GM21619 (cell line): Measurements from ENCODE around the gene SLC22A2.
"Not testable (repeated sequence)": the region's sequence is repeated elsewhere in the genome, so short reads cannot be mapped to it uniquely, and the experiment has no call there.

Experiments
- ATAC-seq: cut with Tn5 transposase; IDR thresholded peaks from one replicate; pipeline ENCODE4 v1.9.1; 2021; ENCODE audit not compliant: unreplicated experiment

SLC22A2 gene

DNA sequence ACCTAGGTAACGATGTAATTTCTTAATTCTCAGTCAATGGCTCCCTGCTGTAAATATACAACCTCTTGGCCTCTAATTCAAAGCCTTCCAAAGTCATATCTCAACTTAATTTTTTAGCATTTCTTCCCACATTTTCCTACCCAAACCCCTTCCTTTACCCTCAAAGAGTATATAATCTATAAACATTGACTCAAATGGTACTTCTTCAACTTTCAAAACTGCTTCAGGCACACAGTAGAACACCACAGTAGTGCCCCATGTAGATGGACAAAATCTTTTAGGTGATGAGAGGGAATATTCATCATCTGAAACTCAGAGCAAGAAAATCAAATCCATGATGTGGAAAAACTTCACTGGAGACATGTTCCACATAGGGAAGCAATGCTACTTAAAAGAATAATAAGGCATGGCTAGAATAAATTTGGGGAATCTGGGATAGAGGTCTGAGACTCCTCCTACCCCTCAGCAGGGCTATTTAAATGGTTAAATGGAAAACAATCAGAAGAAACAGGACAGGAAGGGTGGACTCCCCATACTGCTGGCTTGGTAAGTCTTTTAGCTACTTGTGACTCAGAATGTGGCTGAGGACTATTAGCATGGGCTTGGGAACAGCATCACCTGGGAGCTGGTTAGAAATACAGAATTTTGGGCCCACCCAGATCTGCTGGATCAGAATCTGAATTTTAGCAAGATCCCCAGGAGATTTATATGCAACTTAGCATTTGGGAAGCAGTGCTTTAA, 6.4 kb downstream of the SLC22A2 start:
- no peak for ATAC-seq

DNA sequence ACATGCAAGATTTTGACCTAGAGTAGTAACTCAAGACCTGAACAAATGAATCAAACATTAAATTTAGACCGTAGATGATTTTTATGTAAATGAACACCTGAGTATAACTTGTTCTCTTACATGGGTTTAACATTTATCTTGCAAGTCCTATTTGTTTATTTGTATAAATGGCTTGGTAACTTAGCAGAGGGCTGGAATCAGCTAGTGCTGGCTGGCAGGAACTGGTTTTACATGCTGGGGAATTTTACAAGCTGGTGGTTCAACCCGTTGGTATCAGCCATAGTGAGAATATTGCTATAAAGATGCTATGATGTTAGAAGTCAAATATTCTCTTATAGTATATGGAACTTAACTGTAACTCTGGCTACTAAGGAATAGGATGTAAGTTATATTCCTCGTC, 8.9 kb downstream of the SLC22A2 start:
- ATAC-seq: no peak

DNA sequence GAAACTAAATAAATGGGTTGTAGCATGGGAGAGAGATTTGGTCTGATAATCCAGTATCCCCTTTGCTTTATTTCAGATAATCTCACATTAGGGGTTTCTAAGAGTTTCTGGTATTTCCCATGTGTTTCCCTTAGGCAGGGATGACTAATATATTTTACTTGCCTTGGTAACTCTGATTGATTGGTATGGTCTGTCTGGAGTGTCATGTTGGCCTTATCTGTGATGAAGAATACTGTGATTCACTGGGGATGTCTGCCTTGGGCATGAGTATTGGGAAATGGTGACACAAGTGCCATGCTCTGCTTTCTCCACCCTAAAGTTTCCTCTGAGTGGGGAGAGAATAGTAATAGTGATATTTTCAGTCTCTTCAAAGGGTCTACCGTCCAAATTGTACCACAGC, 10.1 kb downstream of the SLC22A2 start:
- ATAC-seq: no peak

DNA sequence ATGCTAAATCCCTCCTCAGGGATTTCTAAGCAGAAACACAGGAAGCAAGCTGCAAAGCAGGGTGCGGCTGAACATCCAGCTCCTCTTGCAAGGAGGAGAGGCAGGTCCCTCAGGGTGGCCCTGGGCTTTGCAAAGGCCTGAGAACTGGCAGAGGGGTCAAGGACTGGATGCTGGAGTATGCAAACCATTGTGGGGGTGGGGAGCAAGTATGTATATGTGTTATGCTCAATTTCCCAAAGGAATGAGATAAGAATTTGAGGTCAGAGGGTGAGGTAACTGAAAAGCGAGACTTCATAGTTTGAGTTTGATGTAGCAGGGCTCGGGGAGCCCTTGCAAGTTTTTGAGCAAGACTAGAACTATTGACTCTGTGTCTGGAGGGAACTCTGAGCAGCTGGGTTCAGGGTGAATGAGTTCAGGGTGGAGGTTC, 11.2 kb downstream of the SLC22A2 start:
- no peak for ATAC-seq

DNA sequence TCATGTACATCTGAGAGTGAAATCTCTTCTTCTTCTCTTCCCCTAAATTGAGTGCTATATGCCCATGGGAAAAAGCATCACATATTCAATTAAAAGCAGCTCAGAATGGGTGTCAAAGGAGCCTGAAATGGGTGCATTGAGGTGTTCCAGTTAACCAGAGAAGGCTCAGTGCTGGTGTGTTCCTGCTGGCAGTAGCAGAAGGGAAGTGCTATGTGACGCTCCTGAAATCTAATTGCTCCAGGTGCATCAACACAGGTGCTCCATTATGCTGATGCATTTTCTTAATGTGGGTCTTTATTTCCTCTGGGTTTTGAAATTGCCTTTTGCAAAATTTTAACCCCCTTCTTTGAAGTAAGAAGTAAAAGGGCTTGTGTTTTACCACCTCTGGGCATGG, 17.9 kb downstream of the SLC22A2 start:
- no peak for ATAC-seq

DNA sequence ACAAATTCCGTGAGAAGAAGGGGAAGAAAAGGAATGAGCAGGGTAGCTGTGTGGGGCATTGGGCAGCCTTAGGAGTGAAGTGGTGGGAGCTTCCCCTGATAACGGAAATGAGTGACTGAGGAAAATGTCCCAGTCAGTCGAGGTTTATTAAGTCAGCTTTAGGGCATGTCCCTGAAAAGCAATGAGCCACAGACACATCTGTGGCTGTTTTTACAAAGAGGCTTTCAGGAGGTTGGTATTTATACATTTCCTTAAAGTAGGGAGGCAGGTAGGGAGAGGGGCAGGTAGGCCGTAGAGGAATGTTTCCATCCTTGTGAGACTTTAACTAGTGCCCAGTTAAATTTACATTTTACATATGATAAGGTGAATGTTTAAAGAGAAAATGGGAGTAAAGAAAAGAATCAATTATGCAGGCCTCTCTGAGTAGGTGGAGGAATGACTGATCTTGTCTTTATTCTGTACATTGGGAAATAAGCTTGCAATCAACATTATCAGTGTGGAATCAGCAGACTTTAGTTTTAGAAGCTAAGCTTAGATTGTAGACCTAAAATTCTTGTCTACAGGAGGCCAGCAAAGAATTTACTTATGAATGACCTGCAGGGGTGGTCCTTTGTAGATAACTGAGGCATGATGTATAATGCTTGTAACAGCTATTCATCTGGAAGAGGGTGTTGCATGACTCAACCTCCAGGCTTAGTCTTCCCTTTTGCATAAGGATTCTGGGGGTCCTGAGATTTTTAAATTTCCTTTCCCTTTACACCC, 18.5 kb downstream of the SLC22A2 start:
- no peak for ATAC-seq

DNA sequence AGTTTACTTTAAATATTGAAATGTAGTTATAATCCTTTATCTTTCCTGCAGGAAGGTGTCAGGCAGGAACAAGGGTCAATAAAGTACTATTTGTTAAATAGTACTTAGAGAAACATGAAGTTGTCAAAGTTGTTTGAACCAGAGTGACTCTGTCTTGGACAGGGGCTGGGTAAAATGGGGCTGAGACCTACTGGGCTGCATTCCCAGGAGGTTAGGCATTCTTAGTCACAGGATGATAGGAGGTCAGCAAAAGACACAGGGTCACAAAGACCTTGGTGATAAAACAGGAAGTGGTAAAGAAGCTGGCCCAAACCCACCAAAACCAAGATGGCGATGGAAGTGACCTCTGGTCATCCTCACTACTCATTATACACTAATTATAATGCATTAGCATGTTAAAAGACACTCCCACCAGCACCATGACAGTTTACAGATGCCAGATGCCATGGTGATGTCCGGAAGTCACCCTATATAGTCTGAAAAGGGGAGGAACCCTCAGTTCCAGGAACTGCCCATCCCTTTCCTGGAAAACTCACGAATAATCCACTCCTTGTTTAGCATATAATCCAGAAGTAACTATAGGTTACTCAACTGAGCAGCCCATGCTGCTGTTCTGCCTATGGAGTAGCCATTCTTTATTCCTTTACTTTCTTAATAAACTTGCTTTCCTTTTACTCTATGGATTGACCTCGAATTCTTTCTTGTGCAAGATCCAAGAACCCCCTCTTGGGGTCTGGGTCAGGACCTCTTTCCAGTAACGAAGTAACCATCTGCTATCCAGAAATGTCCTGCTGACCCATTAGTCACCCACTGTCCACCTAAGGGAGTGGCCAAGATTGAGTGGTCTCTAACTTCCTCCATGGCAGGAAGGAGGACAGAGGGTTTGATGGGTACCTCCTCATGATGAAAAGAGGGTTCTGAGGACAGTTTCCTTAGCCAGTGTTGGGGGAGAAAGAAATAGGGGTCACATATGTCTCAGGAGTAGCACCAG, 19.6 kb downstream of the SLC22A2 start:
- no peak for ATAC-seq

DNA sequence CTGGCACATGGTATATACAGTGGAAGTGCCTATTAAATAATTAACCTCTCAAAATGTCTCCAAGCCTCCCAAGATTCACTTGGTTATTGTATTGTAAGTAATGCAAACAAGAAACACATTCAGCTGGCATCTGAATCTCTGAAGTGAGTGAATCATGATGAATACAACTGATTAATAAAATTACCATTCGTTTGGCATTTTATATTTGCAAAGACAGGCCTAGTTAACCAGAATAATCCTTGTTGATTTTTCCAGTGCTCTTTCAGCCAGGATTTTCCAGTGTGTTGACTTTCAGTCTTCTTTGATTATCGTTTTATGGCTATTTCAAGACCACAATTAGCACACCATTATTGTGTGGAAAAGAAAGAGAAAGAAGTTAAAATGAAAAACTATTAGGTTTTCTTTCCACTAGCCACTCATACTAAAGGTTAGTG, 20.3 kb downstream of the SLC22A2 start:
- ATAC-seq: no peak

DNA sequence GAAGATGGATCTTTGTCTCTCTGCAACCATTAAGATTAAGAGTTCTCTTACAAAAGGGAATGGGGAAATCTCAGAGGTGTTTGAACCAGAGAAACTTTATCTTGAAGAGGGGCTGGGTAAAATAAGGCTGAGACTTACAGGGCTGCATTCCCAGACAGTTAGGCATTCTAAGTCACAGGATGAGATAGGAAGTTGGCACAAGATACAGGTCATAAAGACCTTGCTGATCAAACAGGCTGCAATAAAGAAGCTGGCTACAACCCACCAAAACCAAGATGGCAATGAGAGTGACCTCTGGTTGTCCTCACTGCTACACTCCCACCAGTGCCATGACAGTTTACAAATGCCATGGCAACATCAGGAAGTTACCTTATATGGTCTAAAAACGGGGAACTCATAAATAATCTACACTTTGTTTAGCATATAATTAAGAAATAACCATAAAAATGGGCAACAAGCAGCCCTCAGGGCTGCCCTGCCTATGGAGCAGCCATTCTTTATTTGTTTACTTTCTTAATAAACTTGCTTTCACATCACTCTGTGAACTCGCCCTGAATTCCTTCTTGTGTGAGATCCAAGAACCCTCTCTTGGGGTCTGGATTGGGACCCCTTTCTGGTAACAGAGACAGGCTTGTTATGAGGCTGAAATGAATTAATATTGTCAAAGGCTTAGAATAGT, 20.9 kb downstream of the SLC22A2 start:
- ATAC-seq: not testable (repeated sequence)

DNA sequence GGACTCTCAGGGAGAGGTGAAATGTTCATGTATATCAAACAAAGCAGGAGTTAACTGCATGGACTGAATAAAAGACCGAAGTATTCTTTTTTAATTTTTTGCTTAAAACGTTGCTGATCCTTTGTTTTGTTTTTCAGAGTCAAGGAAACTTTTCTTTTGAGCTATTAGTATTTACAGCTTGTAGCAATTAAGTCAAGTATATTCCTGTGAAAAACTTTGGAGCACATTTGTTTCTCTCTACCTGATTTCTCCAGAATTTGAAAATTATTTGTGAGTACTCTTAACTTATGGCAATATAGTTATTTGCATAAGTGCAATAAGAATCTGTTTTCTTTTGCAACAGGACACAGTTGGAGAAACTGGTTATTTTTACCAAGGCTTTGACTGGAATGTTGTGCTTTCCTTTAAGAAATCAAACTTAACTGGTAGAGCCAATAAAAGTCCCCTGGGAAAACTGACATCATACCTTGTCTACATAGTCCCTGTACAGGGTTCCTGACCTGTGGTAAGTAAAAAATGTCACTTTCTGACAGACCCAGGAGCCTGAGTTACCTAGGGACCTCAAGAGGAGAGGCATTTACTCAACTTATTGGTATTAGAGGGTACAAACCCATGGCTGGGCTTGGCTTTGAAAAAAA, 22.3 kb downstream of the SLC22A2 start:
- ATAC-seq: not testable (repeated sequence)

DNA sequence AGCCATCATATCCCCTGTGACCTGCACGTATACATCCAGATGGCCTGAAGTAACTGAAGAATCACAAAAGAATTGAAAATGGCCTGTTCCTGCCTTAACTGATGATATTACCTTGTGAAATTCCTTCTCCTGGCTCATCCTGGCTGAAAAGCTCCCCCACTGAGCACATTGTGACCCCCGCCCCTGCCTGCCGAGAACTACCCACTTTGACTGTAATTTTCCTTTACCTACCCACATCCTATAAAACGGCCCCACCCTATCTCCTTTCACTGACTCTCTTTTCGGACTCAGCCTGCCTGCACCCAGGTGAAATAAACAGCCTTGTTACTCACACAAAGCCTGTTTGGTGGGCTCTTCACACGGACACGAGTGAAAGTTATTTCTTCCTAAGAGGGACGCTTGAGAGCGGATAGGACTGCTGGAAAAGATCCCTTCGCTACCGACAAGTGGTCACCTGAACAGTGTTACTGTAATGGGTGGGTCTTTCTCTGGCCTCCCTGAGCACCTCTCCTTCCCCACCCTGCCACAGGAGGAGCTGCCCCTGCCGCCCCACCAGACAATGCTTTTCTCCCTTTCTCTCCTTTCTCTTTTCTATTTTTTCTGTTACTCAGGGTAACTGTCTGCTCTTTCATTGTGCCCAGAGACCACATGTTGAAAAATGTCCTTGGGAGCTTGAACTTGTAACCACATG, 24.5 kb downstream of the SLC22A2 start:
- not testable (repeated sequence) for ATAC-seq

DNA sequence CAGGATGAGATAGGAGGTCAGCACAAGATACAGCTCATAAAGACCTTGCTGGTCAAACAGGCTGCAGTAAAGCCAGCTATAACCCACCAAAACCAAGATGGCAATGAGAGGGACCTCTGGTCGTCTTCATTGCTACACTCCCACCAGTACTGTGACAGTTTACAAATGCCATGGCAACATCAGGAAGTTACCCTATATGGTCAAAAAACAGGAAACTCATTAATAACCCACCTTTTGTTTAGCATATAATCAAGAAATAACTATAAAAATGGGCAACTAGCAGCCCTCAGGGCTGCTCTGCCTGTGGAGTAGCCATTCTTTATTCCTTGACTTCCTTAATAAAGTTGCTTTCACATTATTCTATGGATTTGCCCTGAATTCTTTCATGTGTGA, 30.9 kb downstream of the SLC22A2 start:
- no peak for ATAC-seq

DNA sequence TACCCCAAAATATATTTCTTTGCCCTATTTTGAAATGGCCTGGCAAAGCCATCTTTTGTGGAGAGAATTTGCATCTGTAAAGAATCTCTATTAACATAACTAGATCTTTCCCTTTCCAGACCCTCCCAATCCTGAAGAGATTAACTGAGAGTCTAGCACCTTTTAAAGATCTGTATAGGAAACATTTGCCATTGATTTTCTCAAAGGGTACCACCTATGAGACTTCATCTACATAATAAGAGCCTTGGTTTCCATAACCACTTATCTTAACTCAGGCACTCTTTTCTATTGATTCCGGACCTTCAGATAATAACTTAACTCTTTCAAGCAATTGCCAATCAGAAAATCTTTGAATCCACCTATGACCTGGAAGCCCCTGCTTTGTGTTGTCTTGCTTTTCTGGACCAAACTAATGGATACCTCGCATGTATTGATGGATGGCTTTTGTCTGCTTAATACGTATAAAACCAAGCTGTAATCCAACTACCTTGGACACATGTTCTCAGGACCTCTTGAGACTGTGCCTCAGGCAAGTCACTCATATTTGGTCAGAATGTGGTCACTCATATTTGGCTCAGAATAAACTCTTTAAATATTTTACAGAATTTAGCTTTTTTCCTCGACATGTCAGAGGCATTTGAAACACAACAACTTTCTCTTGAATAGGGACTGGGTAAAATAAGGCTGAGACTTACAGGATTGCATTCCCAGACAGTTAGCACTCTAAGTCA, 31.4 kb downstream of the SLC22A2 start:
- no peak for ATAC-seq

DNA sequence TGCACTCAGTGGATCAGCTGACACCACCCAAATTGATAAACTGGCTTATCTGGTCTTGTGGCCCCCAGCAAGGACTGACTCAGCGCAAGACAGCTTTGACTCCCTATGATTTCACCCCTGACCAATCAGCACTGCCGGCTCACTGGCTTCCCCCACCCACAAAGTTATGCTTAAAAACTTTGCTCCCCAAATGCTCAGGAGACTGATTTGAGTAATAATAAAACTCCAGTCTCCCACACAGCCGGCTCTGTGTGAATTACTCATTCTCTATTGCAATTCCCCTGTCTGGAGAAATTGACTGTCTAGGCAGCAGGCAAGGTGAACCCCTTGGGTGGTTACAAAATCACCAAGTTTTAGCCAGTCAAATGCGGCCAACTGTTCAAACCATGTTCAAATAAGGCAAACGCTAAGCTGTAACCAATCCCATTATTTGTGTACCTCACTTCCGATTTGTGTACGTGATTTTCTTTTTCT, 32.5 kb downstream of the SLC22A2 start:
- ATAC-seq: peak; percentile 53

DNA sequence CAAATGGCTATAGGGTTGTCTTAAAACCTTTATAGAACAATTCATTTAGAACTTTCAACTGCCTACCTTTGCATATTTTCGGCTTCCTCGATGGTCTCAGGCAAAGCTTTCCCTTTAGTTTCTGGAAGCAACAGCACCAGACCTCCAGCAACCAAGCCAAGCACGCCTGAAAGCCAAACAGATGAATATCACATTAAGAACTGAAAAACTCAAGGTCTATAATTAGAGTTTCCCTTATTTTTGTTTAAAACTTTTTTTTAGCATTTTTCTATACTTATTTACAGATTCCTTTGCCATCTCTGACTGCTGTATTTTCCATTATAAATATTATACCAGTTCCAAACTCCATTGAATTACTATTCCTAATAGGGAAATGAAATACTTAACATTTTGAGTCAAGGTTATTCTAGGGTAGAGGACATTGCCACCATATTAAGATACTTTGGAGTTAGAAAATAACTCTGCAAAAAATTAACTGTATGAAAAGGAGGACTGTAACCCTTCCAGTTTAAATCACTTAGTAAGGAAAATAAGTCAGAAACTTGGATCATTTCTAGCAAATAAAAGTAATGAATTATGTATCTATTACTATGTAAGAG, 33.9 kb downstream of the SLC22A2 start:
- ATAC-seq: no peak

DNA sequence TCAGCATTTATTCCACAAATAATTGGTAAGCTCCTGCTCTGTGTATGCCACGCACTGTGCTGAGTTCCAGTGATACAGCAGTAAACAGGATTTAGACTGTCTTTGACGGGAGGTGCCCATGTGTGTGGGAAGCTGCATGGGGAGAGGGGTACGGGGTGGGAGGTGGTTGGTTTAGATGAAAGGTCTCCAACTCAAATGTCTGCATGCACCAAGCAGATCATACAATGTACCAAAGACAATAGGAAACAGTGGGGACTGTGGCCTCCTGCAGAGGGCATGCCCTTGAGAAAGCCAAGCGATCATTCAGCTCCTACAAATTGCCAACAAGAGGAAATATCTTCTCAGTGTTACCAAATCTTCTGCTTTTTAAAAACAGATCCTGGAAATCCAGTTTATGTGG, 36.1 kb downstream of the SLC22A2 start:
- ATAC-seq: no peak

DNA sequence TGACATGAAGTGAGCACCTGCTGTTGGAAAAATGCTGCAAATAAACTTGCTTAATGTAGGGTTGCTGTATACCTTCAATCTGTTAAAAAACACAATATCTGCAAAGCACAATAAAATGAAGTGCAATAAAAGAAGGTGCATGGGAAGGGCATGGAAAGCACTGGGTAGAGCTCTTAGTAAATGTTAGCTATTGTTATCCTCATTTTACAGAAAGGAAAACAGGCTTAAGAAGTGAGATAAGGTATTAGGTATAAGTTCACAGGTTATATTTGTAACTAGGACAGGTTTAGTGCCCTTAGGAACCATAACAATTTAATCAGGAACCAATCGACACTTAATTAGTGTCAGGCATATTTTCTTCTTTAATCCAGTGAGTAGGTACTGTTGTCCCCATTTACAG, 36.7 kb downstream of the SLC22A2 start:
- ATAC-seq: no peak

DNA sequence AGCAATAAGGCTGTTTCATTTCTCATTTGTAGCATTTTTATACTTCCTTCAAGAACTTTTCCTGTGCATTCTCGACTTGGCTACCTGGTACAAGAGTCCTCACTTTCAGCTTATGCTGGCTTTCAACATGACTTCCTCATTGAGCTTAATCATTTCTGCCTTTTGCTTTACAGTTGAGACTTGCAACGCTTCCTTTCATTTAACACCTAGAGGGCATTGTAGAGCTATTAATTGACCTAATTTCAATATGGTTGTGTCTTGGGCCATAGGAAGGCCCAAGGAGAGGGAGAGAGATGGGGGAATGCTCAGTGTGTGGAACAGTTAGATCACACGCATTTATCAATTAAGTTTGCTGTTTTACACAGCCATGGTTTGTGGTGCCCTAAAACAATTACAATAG, 37.2 kb downstream of the SLC22A2 start:
- peak; percentile 75 for ATAC-seq
